IMR-90 (cell line): ENCODE results near the gene VPS13C. TPM values are rescaled to one million over a fixed set of nuclear protein-coding genes. Genes with fewer than 3 reads are reported as not detected.

Source experiments
- ATAC-seq: fragments of 200-7000 bp; cut with Tn5 transposase; 2 replicates; pipeline ENCODE4 v1.9.1; 2020; ENCODE audit warnings: low read depth, mild to moderate bottlenecking, moderate library complexity
- BruUV-seq: library from RNA; stranded (reverse); fragments of 400-500 nt; replicated peaks from 2 replicates; lab custom pipeline; 2021; lab: Mats Ljungman, UMichigan
- CTCF ChIA-PET: fragments of 300-600 bp; formaldehyde crosslinking; extraction: SDS; loops from one replicate; lab custom pipeline; 2021; ENCODE audit warnings: antibody characterized with exemption; lab: Yijun Ruan, JAX
- POLR2A ChIA-PET: fragments of 300-600 bp; sonication (Branson Sonifier 250); formaldehyde crosslinking; loops from one replicate; lab custom pipeline; 2022; ENCODE audit warnings: antibody characterized with exemption; ENCODE audit not compliant: unreplicated experiment; lab: Charles Lee
- DNase-seq: peaks from one replicate; pipeline ENCODE4 v3.0.0; 2013
- H2AFZ ChIP-seq: replicated peaks from 2 replicates; pipeline ENCODE3; 2013; ENCODE audit warnings: low read length, mild to moderate bottlenecking; ENCODE audit not compliant: poor library complexity
- H2AK5ac ChIP-seq: 2 replicates; pipeline ENCODE4 v1.6.1; 2013; ENCODE audit warnings: low read depth, low read length, inconsistent platforms
- H2AK9ac ChIP-seq: replicated peaks from 2 replicates; pipeline ENCODE3; 2013; ENCODE audit warnings: mild to moderate bottlenecking, low read depth, low read length, moderate library complexity; ENCODE audit not compliant: poor library complexity
- H2BK120ac ChIP-seq: 2 replicates; pipeline ENCODE4 v1.6.1; 2013; ENCODE audit warnings: low read depth, low read length, inconsistent platforms
- H2BK15ac ChIP-seq: 3 replicates; pipeline ENCODE4 v1.6.1; 2013; ENCODE audit warnings: low read depth, low read length, inconsistent platforms
- H2BK20ac ChIP-seq: 2 replicates; pipeline ENCODE4 v1.6.1; 2013; ENCODE audit warnings: low read depth, mild to moderate bottlenecking, inconsistent platforms, low read length, moderate library complexity
- H2BK5ac ChIP-seq: 2 replicates; pipeline ENCODE4 v1.6.1; 2013; ENCODE audit warnings: mild to moderate bottlenecking, low read depth, low read length, inconsistent platforms; ENCODE audit not compliant: poor library complexity, severe bottlenecking
- H3K14ac ChIP-seq: replicated peaks from 2 replicates; pipeline ENCODE4 v1.6.1; 2013; ENCODE audit warnings: low read depth, low read length, inconsistent platforms
- H3K18ac ChIP-seq: 2 replicates; pipeline ENCODE4 v1.6.1; 2013; ENCODE audit warnings: low read depth, low read length, control low read depth
- H3K23ac ChIP-seq: 2 replicates; pipeline ENCODE4 v1.6.1; 2013; ENCODE audit warnings: low read depth, low read length, inconsistent platforms
- H3K27ac ChIP-seq: 2 replicates; pipeline ENCODE4 v1.5.1; 2013; ENCODE audit warnings: mild to moderate bottlenecking, control low read depth, low read length; ENCODE audit not compliant: insufficient read depth
- H3K27me3 ChIP-seq: 2 replicates; pipeline ENCODE4 v1.6.1; 2013; ENCODE audit warnings: low read length; ENCODE audit not compliant: control insufficient read depth, insufficient read depth
- H3K36me3 ChIP-seq: 2 replicates; pipeline ENCODE4 v1.6.1; 2013; ENCODE audit warnings: low read length, mixed read lengths; ENCODE audit not compliant: control insufficient read depth, insufficient read depth
- H3K4ac ChIP-seq: 2 replicates; pipeline ENCODE4 v1.6.1; 2013; ENCODE audit warnings: low read depth, low read length, inconsistent platforms
- H3K4me1 ChIP-seq: 2 replicates; pipeline ENCODE4 v1.6.1; 2013; ENCODE audit warnings: low read length, mixed read lengths; ENCODE audit not compliant: control insufficient read depth, insufficient read depth
- H3K4me2 ChIP-seq: 2 replicates; pipeline ENCODE4 v1.6.1; 2013; ENCODE audit warnings: low read depth, mild to moderate bottlenecking, control low read depth, low read length, moderate library complexity
- H3K4me3 ChIP-seq: 2 replicates; pipeline ENCODE4 v1.5.1; 2013; ENCODE audit warnings: low read depth, mild to moderate bottlenecking, control low read depth, low read length, moderate library complexity; ENCODE audit not compliant: insufficient read depth
- H3K56ac ChIP-seq: 2 replicates; pipeline ENCODE4 v1.6.1; 2013; ENCODE audit warnings: low read length, inconsistent platforms; ENCODE audit not compliant: insufficient read depth; ENCODE audit errors: extremely low read depth
- H3K79me1 ChIP-seq, 2 experiments: 2 replicates each; pipeline ENCODE4 v1.6.1; 2013; ENCODE audit warnings: low read length in 2 of 2, inconsistent platforms in 1 of 2, low read depth in 1 of 2
- H3K9ac ChIP-seq: 2 replicates; pipeline ENCODE4 v1.6.1; 2013; ENCODE audit warnings: low read depth, low read length, control low read depth
- H3K9me1 ChIP-seq: 2 replicates; pipeline ENCODE4 v1.6.1; 2013; ENCODE audit warnings: low read length, inconsistent platforms; ENCODE audit not compliant: insufficient read depth
- H3K9me3 ChIP-seq: 2 replicates; pipeline ENCODE4 v1.6.1; 2013; ENCODE audit warnings: low read length; ENCODE audit not compliant: control insufficient read depth, insufficient read depth
- H4K20me1 ChIP-seq: 2 replicates; pipeline ENCODE4 v1.6.1; 2013; ENCODE audit warnings: low read length, inconsistent platforms; ENCODE audit not compliant: insufficient read depth
- H4K5ac ChIP-seq: 2 replicates; pipeline ENCODE4 v1.6.1; 2013; ENCODE audit warnings: mild to moderate bottlenecking, low read depth, low read length, control low read depth
- H4K8ac ChIP-seq, 2 experiments: 2 replicates each; pipeline ENCODE4 v1.6.1; 2013; ENCODE audit warnings: low read depth in 2 of 2, low read length in 2 of 2, control low read depth in 1 of 2, inconsistent platforms in 1 of 2
- H4K91ac ChIP-seq: 2 replicates; pipeline ENCODE4 v1.6.1; 2013; ENCODE audit warnings: low read depth, low read length, inconsistent platforms; ENCODE audit not compliant: insufficient read depth
- BHLHE40 ChIP-seq: fragments of 150-350 bp; IDR thresholded peaks from 2 replicates; pipeline ENCODE4 v1.6.1; 2016; ENCODE audit warnings: mild to moderate bottlenecking, low read depth, low read length
- CEBPB ChIP-seq: IDR thresholded peaks from 2 replicates; pipeline ENCODE4 v1.6.1; 2012; ENCODE audit warnings: low read depth, low read length, improper control_type of control experiment
- CHD1 ChIP-seq: IDR thresholded peaks from 2 replicates; pipeline ENCODE4 v1.6.1; 2012; ENCODE audit warnings: low read depth, low read length, improper control_type of control experiment
- FOS ChIP-seq: fragments of 150-350 bp; IDR thresholded peaks from 2 replicates; pipeline ENCODE4 v1.6.1; 2016; ENCODE audit warnings: low read depth, low read length
- MAFK ChIP-seq: IDR thresholded peaks from 2 replicates; pipeline ENCODE4 v1.6.1; 2012; ENCODE audit warnings: low read depth, low read length, improper control_type of control experiment
- MAZ ChIP-seq: IDR thresholded peaks from 2 replicates; pipeline ENCODE4 v1.6.1; 2012; ENCODE audit warnings: low read depth, mild to moderate bottlenecking, low read length, improper control_type of control experiment, moderate library complexity, borderline replicate concordance
- MXI1 ChIP-seq: IDR thresholded peaks from 2 replicates; pipeline ENCODE4 v1.6.1; 2012; ENCODE audit warnings: low read depth, mild to moderate bottlenecking, low read length, moderate library complexity, borderline replicate concordance
- NFE2L2 ChIP-seq: fragments of 150-350 bp; IDR thresholded peaks from 2 replicates; pipeline ENCODE4 v1.6.1; 2016; ENCODE audit warnings: low read depth, mild to moderate bottlenecking, low read length
- POLR2A ChIP-seq: IDR thresholded peaks from 2 replicates; pipeline ENCODE4 v1.6.1; 2012; ENCODE audit warnings: mild to moderate bottlenecking, low read depth, low read length
- RAD21 ChIP-seq: IDR thresholded peaks from 2 replicates; pipeline ENCODE4 v1.6.1; 2012; ENCODE audit warnings: low read length, improper control_type of control experiment
- RCOR1 ChIP-seq: IDR thresholded peaks from 2 replicates; pipeline ENCODE4 v1.6.1; 2012; ENCODE audit warnings: mild to moderate bottlenecking, low read length, improper control_type of control experiment; ENCODE audit not compliant: insufficient replicate concordance
- RFX5 ChIP-seq: IDR thresholded peaks from 2 replicates; pipeline ENCODE4 v1.8.0; 2012; ENCODE audit warnings: low read depth, mild to moderate bottlenecking, low read length, moderate library complexity
- WGBS, 2 experiments: methylation state at CpG; one replicate each; pipeline versions ENCODE4 v1.1.5 to v1.1.7; 2013; ENCODE audit warnings: missing lambda C conversion rate in 2 of 2; ENCODE audit not compliant: insufficient read length in 1 of 2; ENCODE audit errors: extremely low coverage in 2 of 2; 5-methylcytosine and 5-hydroxymethylcytosine counted together
- dilution Hi-C: fragments of 300-500 bp; cut with HindIII; formaldehyde crosslinking; loops from one replicate; pipeline ENCODE4 v1.14.3; 2018; ENCODE audit warnings: low sequenced_read_pairs; ENCODE audit not compliant: unreplicated experiment
- in situ Hi-C: fragments of 300-500 bp; cut with MboI; formaldehyde crosslinking; loops from 3 replicates; pipeline ENCODE4 v1.14.3; 2019; ENCODE audit warnings: low sequenced_read_pairs, inconsistent platforms, mixed read lengths
- intact Hi-C: fragments of 100-400 bp; cut with micrococcal nuclease; formaldehyde crosslinking; loops from 2 replicates; pipeline ENCODE4 v1.10.0; 2022
- polyA plus RNA-seq, 3 experiments: library from polyadenylated mRNA; depleted of rRNA; stranded (reverse); fragments of >200 nt; gene quantifications; 2 replicates each; pipeline ENCODE4 v1.2.3, GENCODE V29; 2012; ENCODE audit warnings: low replicate concordance in 1 of 3
- total RNA-seq: library from RNA; depleted of rRNA; stranded (reverse); fragments of >200 nt; gene quantifications from 2 replicates; pipeline ENCODE4 v1.2.3, GENCODE V29; 2012
- TF ChIP-seq, protein P1 (sequence below): conservative IDR thresholded peaks from 2 replicates; pipeline ENCODE4 v1.5.1; 2012; ENCODE audit warnings: mild to moderate bottlenecking, low read depth, low read length, improper control_type of control experiment
- TF ChIP-seq, protein P2 (sequence below): fragments of 150-350 bp; IDR thresholded peaks from 2 replicates; pipeline ENCODE4 v1.6.1; 2016; ENCODE audit warnings: low read depth, mild to moderate bottlenecking, low read length, moderate library complexity, borderline replicate concordance
- TF ChIP-seq, protein P3 (sequence below): fragments of 150-350 bp; IDR thresholded peaks from 2 replicates; pipeline ENCODE4 v1.6.1; 2017; ENCODE audit warnings: mild to moderate bottlenecking, antibody characterized with exemption, low read length, low read depth

Gene VPS13C
- total and polyA plus RNA-seq, 2 of the 4 experiments (the other 2 are of a cell fraction) = 8.1 to 32.8 TPM

DNA sequence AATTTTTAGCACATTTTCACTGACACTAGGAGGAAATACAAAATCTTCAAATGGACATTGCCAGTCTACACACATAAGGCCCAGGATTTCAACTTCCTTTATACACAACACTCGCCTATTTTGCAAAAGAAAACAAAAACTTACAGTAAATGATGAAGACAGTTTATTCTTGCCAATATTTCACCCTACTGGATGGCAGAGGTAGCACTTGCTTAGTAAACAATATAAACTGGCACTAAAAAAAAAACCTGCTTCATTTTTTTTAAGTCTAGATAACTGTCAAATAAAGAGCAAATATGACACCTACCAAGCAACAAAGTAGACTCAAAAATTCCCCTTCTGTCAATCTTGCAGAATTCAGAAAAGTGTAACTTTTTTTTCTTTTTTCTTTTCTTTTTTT lies 204.0 kb downstream of the VPS13C start:
- POLR2A ChIA-PET = no interaction called here
- Histone ChIP-seq H4K91ac (no peak overlapping the region), H3K4ac (no peak overlapping the region), H3K27me3 (no peaks in the 10 kb centered on the region), H3K27ac (no peak overlapping the region), H2BK5ac (no peak overlapping the region), H4K8ac (no peak overlapping the region), H3K4me2 (no peak overlapping the region), H2AK5ac (no peak overlapping the region), H3K9me3 (no peaks in the 10 kb centered on the region), H3K4me1 (no peaks in the 10 kb centered on the region), H3K23ac (no peak overlapping the region), H3K36me3 (peaks cover 6% of the 10 kb centered on the region; the same call in 1 of the 2 replicates), H3K9ac (no peak overlapping the region), H2BK15ac (no peak overlapping the region), H3K14ac (no peak overlapping the region), H3K9me1 (0 out of 2 replicates have a peak, but pooled peaks cover 2% of the 10 kb centered on the region), H4K20me1 (no peaks in the 10 kb centered on the region), H2BK120ac (no peak overlapping the region), H3K18ac (no peak overlapping the region), H2AFZ (no peak overlapping the region), H2AK9ac (no peak overlapping the region), H3K56ac (no peak overlapping the region), H2BK20ac (no peak overlapping the region), H3K4me3 (no peak overlapping the region), H4K5ac (no peak overlapping the region), H3K79me1 (no peaks in the 10 kb centered on the region)
- CTCF ChIA-PET = no interaction called here
- no CpG with 5 or more reads among the region's 1 CpG for WGBS, 2 experiments
- no peak for TF ChIP-seq MAFK
- TF ChIP-seq, protein P1, sequence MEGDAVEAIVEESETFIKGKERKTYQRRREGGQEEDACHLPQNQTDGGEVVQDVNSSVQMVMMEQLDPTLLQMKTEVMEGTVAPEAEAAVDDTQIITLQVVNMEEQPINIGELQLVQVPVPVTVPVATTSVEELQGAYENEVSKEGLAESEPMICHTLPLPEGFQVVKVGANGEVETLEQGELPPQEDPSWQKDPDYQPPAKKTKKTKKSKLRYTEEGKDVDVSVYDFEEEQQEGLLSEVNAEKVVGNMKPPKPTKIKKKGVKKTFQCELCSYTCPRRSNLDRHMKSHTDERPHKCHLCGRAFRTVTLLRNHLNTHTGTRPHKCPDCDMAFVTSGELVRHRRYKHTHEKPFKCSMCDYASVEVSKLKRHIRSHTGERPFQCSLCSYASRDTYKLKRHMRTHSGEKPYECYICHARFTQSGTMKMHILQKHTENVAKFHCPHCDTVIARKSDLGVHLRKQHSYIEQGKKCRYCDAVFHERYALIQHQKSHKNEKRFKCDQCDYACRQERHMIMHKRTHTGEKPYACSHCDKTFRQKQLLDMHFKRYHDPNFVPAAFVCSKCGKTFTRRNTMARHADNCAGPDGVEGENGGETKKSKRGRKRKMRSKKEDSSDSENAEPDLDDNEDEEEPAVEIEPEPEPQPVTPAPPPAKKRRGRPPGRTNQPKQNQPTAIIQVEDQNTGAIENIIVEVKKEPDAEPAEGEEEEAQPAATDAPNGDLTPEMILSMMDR = no peak
- TF ChIP-seq RAD21 = no peak
- no peak for TF ChIP-seq POLR2A
- TF ChIP-seq RCOR1 = no peak
- TF ChIP-seq, protein P2, sequence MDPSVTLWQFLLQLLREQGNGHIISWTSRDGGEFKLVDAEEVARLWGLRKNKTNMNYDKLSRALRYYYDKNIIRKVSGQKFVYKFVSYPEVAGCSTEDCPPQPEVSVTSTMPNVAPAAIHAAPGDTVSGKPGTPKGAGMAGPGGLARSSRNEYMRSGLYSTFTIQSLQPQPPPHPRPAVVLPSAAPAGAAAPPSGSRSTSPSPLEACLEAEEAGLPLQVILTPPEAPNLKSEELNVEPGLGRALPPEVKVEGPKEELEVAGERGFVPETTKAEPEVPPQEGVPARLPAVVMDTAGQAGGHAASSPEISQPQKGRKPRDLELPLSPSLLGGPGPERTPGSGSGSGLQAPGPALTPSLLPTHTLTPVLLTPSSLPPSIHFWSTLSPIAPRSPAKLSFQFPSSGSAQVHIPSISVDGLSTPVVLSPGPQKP = no peak
- TF ChIP-seq MXI1 = no peak
- TF ChIP-seq, protein P3, sequence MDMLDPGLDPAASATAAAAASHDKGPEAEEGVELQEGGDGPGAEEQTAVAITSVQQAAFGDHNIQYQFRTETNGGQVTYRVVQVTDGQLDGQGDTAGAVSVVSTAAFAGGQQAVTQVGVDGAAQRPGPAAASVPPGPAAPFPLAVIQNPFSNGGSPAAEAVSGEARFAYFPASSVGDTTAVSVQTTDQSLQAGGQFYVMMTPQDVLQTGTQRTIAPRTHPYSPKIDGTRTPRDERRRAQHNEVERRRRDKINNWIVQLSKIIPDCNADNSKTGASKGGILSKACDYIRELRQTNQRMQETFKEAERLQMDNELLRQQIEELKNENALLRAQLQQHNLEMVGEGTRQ = no peak
- no peak for TF ChIP-seq RFX5
- TF ChIP-seq CHD1 = no peak
- no peak for TF ChIP-seq BHLHE40
- no peak for TF ChIP-seq CEBPB
- TF ChIP-seq NFE2L2 = no peak
- TF ChIP-seq FOS = no peak
- no peak for TF ChIP-seq MAZ
- in situ Hi-C loops (no loop called here), dilution Hi-C loops (no loop called here), intact Hi-C loops (no loop called here)
- BruUV-seq = no TSS peak
- no peak for ATAC-seq
- no peak for DNase-seq
